Inferior parietal cortex (tissue), 1 donor: ENCODE data around the gene BAZ2A.
A peak's percentile ranks its signal among the peaks of the same experiment; 100 is the strongest.

Experiments
- DNase-seq: peaks from one replicate; pipeline ENCODE4 v3.0.0-alpha.2; 2016; ENCODE audit errors: extremely low spot score

Gene BAZ2A

DNA sequence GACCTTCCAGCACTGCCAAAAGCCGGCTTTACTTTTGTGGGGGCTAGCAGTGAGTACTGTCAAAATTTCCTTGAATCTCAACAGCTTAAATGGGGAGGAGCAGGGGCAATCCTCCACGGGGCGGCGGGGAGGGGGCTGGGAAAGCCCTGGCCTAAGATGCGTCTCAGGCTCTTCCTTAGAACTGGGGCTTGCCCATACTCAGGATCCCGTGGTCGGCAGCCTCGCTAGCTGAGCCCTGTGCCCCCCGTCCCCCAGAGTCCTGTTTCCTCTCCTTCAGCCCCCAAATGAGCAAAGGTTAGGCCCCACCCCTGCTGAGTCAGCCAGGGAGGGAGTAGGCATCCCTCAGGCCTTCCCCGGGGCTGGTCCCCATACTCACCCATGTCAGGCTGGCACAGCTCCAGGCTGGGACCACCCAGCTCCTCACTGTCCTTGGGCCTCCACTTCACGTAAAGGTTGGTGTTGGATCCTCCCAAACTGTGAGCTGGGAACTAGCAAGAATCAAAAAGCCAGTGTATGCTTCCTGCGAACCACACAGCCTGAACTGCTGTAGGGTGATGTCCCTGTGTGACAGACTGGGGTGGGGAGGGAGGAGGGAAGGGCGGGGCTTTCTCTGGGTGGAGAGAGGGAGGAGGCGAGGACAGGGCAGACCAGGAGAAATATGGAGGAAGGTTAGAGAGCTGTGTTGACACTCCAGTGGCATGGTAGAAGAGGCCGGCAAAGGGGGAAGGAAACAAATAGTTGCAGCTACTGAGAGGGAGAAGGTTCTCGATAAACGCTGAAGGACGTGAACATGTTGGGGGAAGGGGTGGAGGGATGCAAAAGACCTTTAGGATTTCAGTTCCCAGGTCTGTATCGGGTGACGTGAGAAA is 5.9 kb upstream of the BAZ2A start:
- peak; percentile 67 for DNase-seq

GRCh38 chr12:56634837-56635791 is 5.0 kb upstream of the BAZ2A start:
- DNase-seq = peak; percentile 73

- no peak for DNase-seq
These were observed 4.2 kb upstream of the BAZ2A start for GRCh38 chr12:56634242-56634836.

- DNase-seq = no peak
These were observed 3.5 kb upstream of the BAZ2A start for GRCh38 chr12:56633468-56634241.

- DNase-seq = no peak
These were observed 2.8 kb upstream of the BAZ2A start for GRCh38 chr12:56632701-56633467.

- no peak for DNase-seq
These were observed 1.9 kb upstream of the BAZ2A start for GRCh38 chr12:56631790-56632700.

GRCh38 chr12:56629459-56630179 is 507 bp downstream of the BAZ2A start:
- DNase-seq = no peak

- peak; percentile 67 for DNase-seq
These were observed 1.3 kb downstream of the BAZ2A start for GRCh38 chr12:56628671-56629458.

- DNase-seq = no peak
These were observed 3.4 kb downstream of the BAZ2A start for GRCh38 chr12:56626701-56627100.

DNA sequence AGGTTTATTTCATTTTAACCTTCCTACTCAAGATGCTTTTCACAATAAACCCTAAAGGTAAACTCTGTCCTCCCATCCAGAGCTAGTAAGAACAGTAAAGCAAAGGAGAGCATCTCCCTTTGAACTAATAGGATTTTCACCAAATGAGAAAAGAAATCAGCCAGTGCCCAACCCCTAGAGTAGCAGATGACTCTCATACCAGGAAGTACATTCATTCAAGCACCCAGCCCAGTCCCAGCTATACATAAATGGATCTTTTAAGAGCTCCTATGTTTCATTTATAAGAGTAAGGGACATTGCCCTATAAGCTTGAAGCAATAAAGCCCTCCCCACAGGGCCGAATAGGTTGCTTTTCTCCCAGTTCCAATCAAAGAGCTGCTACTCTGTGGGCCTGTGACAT is 7.6 kb downstream of the BAZ2A start:
- no peak for DNase-seq

- DNase-seq = no peak
These were observed 13.2 kb downstream of the BAZ2A start for GRCh38 chr12:56616925-56617324.

DNA sequence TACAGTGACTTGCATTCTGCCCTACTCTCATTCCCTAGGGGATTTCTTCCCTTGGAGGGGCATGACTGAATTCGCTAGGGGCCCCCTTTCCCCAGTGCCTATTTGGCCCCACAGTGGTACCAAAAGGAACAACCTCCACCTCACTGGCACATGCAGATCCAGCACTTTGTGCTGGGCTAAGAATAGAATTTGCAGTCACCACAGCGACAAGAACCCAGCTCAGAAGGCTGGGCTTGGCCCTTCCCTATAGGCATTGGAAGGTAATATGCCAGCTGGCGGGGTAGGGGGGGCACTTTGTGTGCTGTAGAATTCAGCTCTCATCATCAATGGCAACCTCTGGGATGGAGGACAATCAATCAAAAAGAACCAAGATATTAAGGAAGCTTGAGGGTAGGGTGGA is 13.9 kb downstream of the BAZ2A start:
- no peak for DNase-seq

GRCh38 chr12:56614627-56615026 is 15.5 kb downstream of the BAZ2A start:
- DNase-seq = no peak

DNA sequence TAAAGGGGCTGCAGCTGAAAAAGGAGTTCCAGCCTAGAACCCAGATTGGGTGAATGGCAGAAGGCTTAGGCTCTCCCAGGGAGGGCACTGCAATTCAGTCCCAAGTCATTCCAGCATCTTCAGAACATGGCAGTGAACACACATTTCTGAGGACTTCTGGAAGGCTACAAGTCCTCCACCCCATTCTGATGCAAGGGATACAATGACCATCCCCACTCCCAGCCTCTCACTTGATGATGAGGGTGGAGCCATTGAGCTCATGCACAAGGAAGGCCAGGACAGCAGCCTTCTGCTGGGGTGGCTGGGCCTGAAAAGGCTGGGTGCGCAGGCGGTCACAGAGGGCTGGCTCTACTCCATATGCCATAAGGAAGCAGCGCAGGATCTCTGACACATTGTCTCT is 25.8 kb downstream of the BAZ2A start:
- no peak for DNase-seq

DNA sequence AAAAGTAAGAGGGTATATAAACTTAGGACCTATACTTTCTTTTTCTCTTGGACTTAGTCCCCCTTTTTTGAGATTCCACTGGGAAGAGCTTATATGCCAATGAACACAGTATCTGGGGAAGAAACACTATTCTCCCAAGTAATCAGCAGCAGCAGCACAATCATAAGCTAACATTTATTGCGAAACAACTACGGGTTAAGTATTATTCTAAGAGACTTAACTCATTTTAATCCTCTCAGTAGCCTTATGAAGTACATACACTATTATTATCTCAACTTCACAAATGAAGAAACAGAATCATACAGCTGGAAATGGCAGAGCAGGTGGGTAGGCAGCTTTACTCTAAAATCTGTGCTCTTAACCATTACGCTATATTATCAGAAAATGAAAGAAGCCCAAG is 27.9 kb downstream of the BAZ2A start:
- DNase-seq = no peak

GRCh38 chr12:56601503-56601902 is 28.6 kb downstream of the BAZ2A start:
- no peak for DNase-seq

GRCh38 chr12:56600753-56601152 is 29.4 kb downstream of the BAZ2A start:
- no peak for DNase-seq

DNA sequence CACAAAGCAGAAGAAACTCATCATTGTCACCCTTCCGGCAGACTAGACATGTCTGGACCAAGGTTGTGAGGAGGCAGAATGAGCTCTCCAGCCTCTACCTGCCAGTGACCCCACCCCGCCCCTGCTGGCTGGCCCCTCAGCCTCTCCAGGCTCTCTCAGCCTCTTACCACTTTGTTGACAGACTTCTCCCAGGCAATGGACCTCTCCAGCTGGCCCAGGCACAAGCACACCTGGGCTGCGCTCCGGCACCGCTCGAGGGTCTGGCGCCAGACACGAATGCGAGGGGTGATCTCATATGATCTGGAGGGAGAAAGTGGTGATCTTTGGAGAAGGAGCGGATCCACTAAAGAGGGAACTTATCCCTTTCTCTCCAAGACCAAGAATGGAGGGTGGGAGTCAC is 30.3 kb downstream of the BAZ2A start:
- no peak for DNase-seq
